Measurements from ENCODE around the gene FAM43A.

Gene FAM43A

GRCh38 chr3:194732617-194733016, 46.9 kb downstream of the FAM43A start:
- Histone ChIP-seq H3K79me2 (ENCODE audit: insufficient read depth, low read length) (no peaks in the 10 kb centered on the region), H2AFZ (ENCODE audit: low read length) (no peak overlapping the region), H3K4me2 (ENCODE audit: low read depth, low read length, poor library complexity, severe bottlenecking) (no peak overlapping the region), H3K9ac (ENCODE audit: low read depth, low read length, poor library complexity, severe bottlenecking) (no peak overlapping the region), H4K20me1 (ENCODE audit: insufficient read depth, low read length, poor library complexity, severe bottlenecking) (no peaks in the 10 kb centered on the region), H3K4me1 (ENCODE audit: insufficient read depth, low read length, poor library complexity, severe bottlenecking) (no peaks in the 10 kb centered on the region), H3K9me3 (ENCODE audit: insufficient read depth, low read depth, low read length) (no peaks in the 10 kb centered on the region), H3F3A (ENCODE audit: low read depth) (no peaks in the 10 kb centered on the region), H3K27me3 (ENCODE audit: insufficient read depth, low read length, poor library complexity, severe bottlenecking) (peaks cover 6% of the 10 kb centered on the region), H3K36me3 (ENCODE audit: insufficient read depth, low read length) (no peaks in the 10 kb centered on the region), H3K4me3 (ENCODE audit: low read length, poor library complexity, severe bottlenecking) (no peak overlapping the region), H3K9me2 (replicated peaks; ENCODE audit: low read depth, low read length) (no peaks in the 10 kb centered on the region)
- TF ChIP-seq CTCF (conservative IDR thresholded peaks at IDR 0.05; ENCODE audit: low read length) (no peak), EZH2phosphoT487 (IDR thresholded peaks at IDR 0.05; ENCODE audit: borderline replicate concordance) (no peak)

GRCh38 chr3:194736277-194736895, 50.7 kb downstream of the FAM43A start:
- Histone ChIP-seq H3K79me2 (ENCODE audit: insufficient read depth, low read length) (no peaks in the 10 kb centered on the region), H2AFZ (ENCODE audit: low read length) (0 out of 2 replicates have a peak overlapping the region, but pooled peaks have one; percentile 16), H3K9me3 (ENCODE audit: insufficient read depth, low read depth, low read length) (no peaks in the 10 kb centered on the region), H3K4me3 (ENCODE audit: low read length, poor library complexity, severe bottlenecking) (no peak overlapping the region), H3K4me2 (ENCODE audit: low read depth, low read length, poor library complexity, severe bottlenecking) (no peak overlapping the region), H3K9ac (ENCODE audit: low read depth, low read length, poor library complexity, severe bottlenecking) (no peak overlapping the region), H3K27me3 (ENCODE audit: insufficient read depth, low read length, poor library complexity, severe bottlenecking) (peaks cover 8% of the 10 kb centered on the region), H4K20me1 (ENCODE audit: insufficient read depth, low read length, poor library complexity, severe bottlenecking) (no peaks in the 10 kb centered on the region), H3K9me2 (replicated peaks; ENCODE audit: low read depth, low read length) (no peaks in the 10 kb centered on the region), H3K4me1 (ENCODE audit: insufficient read depth, low read length, poor library complexity, severe bottlenecking) (no peaks in the 10 kb centered on the region), H3F3A (ENCODE audit: low read depth) (no peaks in the 10 kb centered on the region), H3K36me3 (ENCODE audit: insufficient read depth, low read length) (no peaks in the 10 kb centered on the region)
- no peak for TF ChIP-seq EZH2phosphoT487 (IDR thresholded peaks at IDR 0.05; ENCODE audit: borderline replicate concordance)
- no peak for TF ChIP-seq CTCF (conservative IDR thresholded peaks at IDR 0.05; ENCODE audit: low read length)

GRCh38 chr3:194736896-194737600, 51.4 kb downstream of the FAM43A start:
- no peak overlapping the region for H3K4me2 ChIP-seq (ENCODE audit: low read depth, low read length, poor library complexity, severe bottlenecking)
- peaks cover 8% of the 10 kb centered on the region for H3K27me3 ChIP-seq (ENCODE audit: insufficient read depth, low read length, poor library complexity, severe bottlenecking)
- H2AFZ ChIP-seq (ENCODE audit: low read length): peak overlapping the region; percentile 16
- H3K9ac ChIP-seq (ENCODE audit: low read depth, low read length, poor library complexity, severe bottlenecking): no peak overlapping the region
- no peaks in the 10 kb centered on the region for H3K79me2 ChIP-seq (ENCODE audit: insufficient read depth, low read length)
- H3F3A ChIP-seq (ENCODE audit: low read depth): no peaks in the 10 kb centered on the region
- no peak for TF ChIP-seq CTCF (conservative IDR thresholded peaks at IDR 0.05; ENCODE audit: low read length)
- TF ChIP-seq EZH2phosphoT487 (IDR thresholded peaks at IDR 0.05; ENCODE audit: borderline replicate concordance): no peak
- H3K9me3 ChIP-seq (ENCODE audit: insufficient read depth, low read depth, low read length): no peaks in the 10 kb centered on the region
- H4K20me1 ChIP-seq (ENCODE audit: insufficient read depth, low read length, poor library complexity, severe bottlenecking): no peaks in the 10 kb centered on the region
- H3K9me2 ChIP-seq (replicated peaks; ENCODE audit: low read depth, low read length): no peaks in the 10 kb centered on the region
- H3K36me3 ChIP-seq (ENCODE audit: insufficient read depth, low read length): no peaks in the 10 kb centered on the region
- H3K4me1 ChIP-seq (ENCODE audit: insufficient read depth, low read length, poor library complexity, severe bottlenecking): no peaks in the 10 kb centered on the region
- no peak overlapping the region for H3K4me3 ChIP-seq (ENCODE audit: low read length, poor library complexity, severe bottlenecking)

All from Loucy (cell line).